Right lobe of liver (tissue), 6 donors: Measurements from ENCODE around the gene WBP1. TPM values are rescaled to one million over a fixed set of nuclear protein-coding genes. Genes with fewer than 3 reads are reported as not detected.
"Not testable (repeated sequence)": the region's sequence is repeated elsewhere in the genome, so short reads cannot be mapped to it uniquely, and the experiment has no call there.

Experiments
- ATAC-seq, 4 donors: fragments of 200-7000 bp; cut with Tn5 transposase; one replicate each; pipeline ENCODE4 v1.9.1; 2020; ENCODE audit warnings: mild to moderate bottlenecking in 4 of 4, moderate library complexity in 4 of 4
- DNase-seq, 3 donors: peaks; one replicate each; pipeline ENCODE4 v3.0.0-alpha.2; 2020
- H3K27ac ChIP-seq, 3 donors: fragments of 200-600 bp; one replicate each; pipeline ENCODE4 v1.8.0; 2022
- H3K27me3 ChIP-seq, 2 donors: fragments of 200-600 bp; one replicate each; pipeline ENCODE4 v1.8.0; 2022
- H3K36me3 ChIP-seq, 4 donors: fragments of 200-600 bp; sonication (generic) in 1 of 4; one replicate each; pipeline versions ENCODE4 v1.5.1 to v1.8.0; 2017 to 2022; ENCODE audit warnings: control low read depth in 1 of 4
- H3K4me1 ChIP-seq, 4 donors: fragments of 200-600 bp; sonication (generic) in 1 of 4; one replicate each; pipeline versions ENCODE4 v1.5.1 to v1.8.0; 2017 to 2022; ENCODE audit warnings: control low read depth in 1 of 4
- H3K4me3 ChIP-seq, 3 donors: fragments of 200-600 bp; one replicate each; pipeline ENCODE4 v1.8.0; 2022
- H3K9me3 ChIP-seq, 4 donors: fragments of 200-600 bp; sonication (generic) in 1 of 4; one replicate each; pipeline versions ENCODE4 v1.5.1 to v1.8.0; 2017 to 2022; ENCODE audit warnings: control low read depth in 1 of 4
- CTCF ChIP-seq, 4 donors: fragments of 200-600 bp in 3 of 4; fragments of 450-650 bp in 1 of 4; IDR thresholded peaks; one replicate each; pipeline versions ENCODE4 v1.5.1 to v1.8.0; 2016 to 2022; ENCODE audit warnings: antibody characterized with exemption in 4 of 4, mild to moderate bottlenecking in 2 of 4
- POLR2A ChIP-seq: fragments of 450-650 bp; IDR thresholded peaks from one replicate; pipeline ENCODE4 v1.6.1; 2017; ENCODE audit warnings: antibody characterized with exemption, mild to moderate bottlenecking
- WGBS: methylation state at CpG from one replicate; pipeline ENCODE4 v1.1.6; 2018; ENCODE audit warnings: low coverage, low lambda C conversion rate; ENCODE audit not compliant: insufficient coverage; ENCODE audit errors: missing lambda C conversion rate; 5-methylcytosine and 5-hydroxymethylcytosine counted together
- intact Hi-C, 2 donors: fragments of 100-400 bp; cut with DNase I; formaldehyde crosslinking; loops; one replicate each; pipeline versions ENCODE4 v1.11.2 to v1.14.1; 2022
- total RNA-seq, 6 experiments: library from RNA; depleted of rRNA in 2 of 6; stranded (reverse); fragments of >200 nt in 2 of 6; fragmentation: NEBNext Ultra II Directional in 3 of 6; extraction: Animal tissue kit (Norgen Biotek cat#: 25700) in 3 of 6; gene quantifications; one replicate each; pipeline versions ENCODE4 v1.1.0 to v1.2.4, GENCODE V29; 2016 to 2023
- donor health status: DM: no; HTN: yes; CAD: no.
- donor health status: DM: no; HTN: no; CAD: no.
- donor health status: DM: no; HTN: no; CAD: no.
- donor health status: DM: no; HTN: yes; CAD: no.
- donor health status: DM: no; HTN: yes; CAD: no.

WBP1 gene
- total RNA-seq, 6 experiments from 2014 or later, result 29.6 to 37.6 (median 32.2) TPM

GRCh38 chr2:74457549-74458131 lies 598 bp upstream of the WBP1 start:
- TF ChIP-seq CTCF (IDR thresholded peaks at IDR 0.05) (no peak), POLR2A (peak; percentile 88)
- no peaks in the 10 kb centered on the region for H3K9me3 ChIP-seq
- H3K4me1 ChIP-seq, result peaks cover 0 to 22% (median 4%) of the 10 kb centered on the region in 4 donors
- intact Hi-C loops, result no loop called here
- DNase-seq, result peak; percentile 83 to 86 (median 85)
- H3K27ac ChIP-seq, result peak overlapping the region; percentile 93 to 97 (median 94)
- peaks cover 0 to 4% (median 0%) of the 10 kb centered on the region in 4 donors for H3K36me3 ChIP-seq
- H3K4me3 ChIP-seq, result peak overlapping the region; percentile 47 to 76 (median 58)
- WGBS, result 0% methylated on average over 16 of the region's 46 CpGs
- no peaks in the 10 kb centered on the region for H3K27me3 ChIP-seq
- peak; percentile 50 to 63 (median 55) for ATAC-seq

GRCh38 chr2:74458938-74459363 lies 713 bp downstream of the WBP1 start:
- WGBS, result 2% methylated on average over 8 of the region's 10 CpGs
- Histone ChIP-seq H3K27ac (peak overlapping the region; percentile 41 to 50 (median 47)), H3K9me3 (no peaks in the 10 kb centered on the region), H3K4me1 (peaks cover 0 to 24% (median 4%) of the 10 kb centered on the region in 4 donors), H3K4me3 (peak overlapping the region; percentile 58 to 64 (median 63)), H3K27me3 (no peaks in the 10 kb centered on the region), H3K36me3 (peaks cover 0 to 11% (median 0%) of the 10 kb centered on the region in 4 donors)
- no peak for TF ChIP-seq POLR2A
- no peak for TF ChIP-seq CTCF (IDR thresholded peaks at IDR 0.05)
- no peak for ATAC-seq
- no peak for DNase-seq
- intact Hi-C loops, result no loop called here

- H3K4me1 ChIP-seq, result peaks cover 0 to 29% (median 4%) of the 10 kb centered on the region in 4 donors
- H3K9me3 ChIP-seq, ATAC-seq, H3K27ac ChIP-seq, H3K27me3 ChIP-seq, intact Hi-C loops, DNase-seq, H3K4me3 ChIP-seq: not testable (repeated sequence)
- 55% methylated on average over 4 of the region's 13 CpGs for WGBS
- peaks cover 0 to 11% (median 0%) of the 10 kb centered on the region in 4 donors for H3K36me3 ChIP-seq
Measured at GRCh38 chr2:74459503-74460118, 1.4 kb downstream of the WBP1 start.

GRCh38 chr2:74460187-74460586 lies 1.9 kb downstream of the WBP1 start:
- peaks cover 0 to 29% (median 4%) of the 10 kb centered on the region in 4 donors for H3K4me1 ChIP-seq
- H3K9me3 ChIP-seq, DNase-seq, H3K4me3 ChIP-seq, ATAC-seq, H3K27me3 ChIP-seq, intact Hi-C loops, H3K27ac ChIP-seq: not testable (repeated sequence)
- H3K36me3 ChIP-seq, result peaks cover 0 to 11% (median 0%) of the 10 kb centered on the region in 4 donors
- WGBS, result 81% methylated on average over 3 of the region's 10 CpGs

GRCh38 chr2:74461187-74462053 lies 3.2 kb downstream of the WBP1 start:
- Histone ChIP-seq H3K36me3 (peaks cover 0 to 11% (median 0%) of the 10 kb centered on the region in 4 donors), H3K9me3 (no peaks in the 10 kb centered on the region), H3K27me3 (no peaks in the 10 kb centered on the region), H3K4me3 (no peak overlapping the region), H3K27ac (no peak overlapping the region), H3K4me1 (peaks cover 0 to 25% (median 4%) of the 10 kb centered on the region in 4 donors)
- ATAC-seq, result no peak
- intact Hi-C loops, result no loop called here
- no peak for DNase-seq
- no peak for TF ChIP-seq POLR2A
- peak in 1 of 4 donors; percentile 13 for TF ChIP-seq CTCF (IDR thresholded peaks at IDR 0.05)
- 100% methylated on average over 7 of the region's 27 CpGs for WGBS
